ENCODE data around the gene TUBGCP6. TPM values are rescaled to one million over a fixed set of nuclear protein-coding genes. Genes with fewer than 3 reads are reported as not detected.

The TUBGCP6 gene
- total and polyA plus RNA-seq, 2 donors from 2014 or later: 19.2 to 52.0 TPM

GRCh38 chr22:50194037-50194805, 50.6 kb downstream of the TUBGCP6 start:
- Histone ChIP-seq H3K27me3 (ENCODE audit: control insufficient read depth, insufficient read depth, low read length) (no peaks in the 10 kb centered on the region), H3K4me3 (ENCODE audit: low read length in 3 of 3) (no peak overlapping the region), H3K27ac (ENCODE audit: low read depth in 2 of 2, low read length in 2 of 2) (no peak overlapping the region), H3K9me3 (ENCODE audit: control insufficient read depth in 2 of 3, insufficient read depth in 1 of 3, low read length in 3 of 3) (no peaks in the 10 kb centered on the region), H3K9ac (ENCODE audit: low read length in 3 of 3) (no peak overlapping the region), H3K36me3 (ENCODE audit: control insufficient read depth in 2 of 3, insufficient read depth in 3 of 3, low read length in 3 of 3) (peaks cover 0 to 3% (median 3%) of the 10 kb centered on the region in 3 donors), H3K4me1 (ENCODE audit: control insufficient read depth in 2 of 3, insufficient read depth in 2 of 3, low read depth in 1 of 3, low read length in 3 of 3) (peaks cover 0 to 17% (median 2%) of the 10 kb centered on the region in 3 donors)
- FAIRE-seq (no peak), DNase-seq (no peak)
- no peak for TF ChIP-seq CTCF (IDR thresholded peaks at IDR 0.05; ENCODE audit: borderline replicate concordance, extremely low read depth, insufficient read depth)
- intact Hi-C loops (cut with DNase I): no loop called here

- H3K9ac ChIP-seq (ENCODE audit: low read length in 3 of 3): no peak overlapping the region
- FAIRE-seq (no peak), DNase-seq (peak in 1 of 5 donors; percentile 36)
- no peak for TF ChIP-seq CTCF (IDR thresholded peaks at IDR 0.05; ENCODE audit: borderline replicate concordance, extremely low read depth, insufficient read depth)
- intact Hi-C loops (cut with DNase I): no loop called here
- no peak overlapping the region for H3K27ac ChIP-seq (ENCODE audit: low read depth in 2 of 2, low read length in 2 of 2)
- no peak overlapping the region for H3K4me3 ChIP-seq (ENCODE audit: low read length in 3 of 3)
- H3K4me1 ChIP-seq (ENCODE audit: control insufficient read depth in 2 of 3, insufficient read depth in 2 of 3, low read depth in 1 of 3, low read length in 3 of 3): peaks cover 0 to 18% (median 4%) of the 10 kb centered on the region in 3 donors
- no peaks in the 10 kb centered on the region for H3K9me3 ChIP-seq (ENCODE audit: control insufficient read depth in 2 of 3, insufficient read depth in 1 of 3, low read length in 3 of 3)
- peaks cover 0 to 3% (median 3%) of the 10 kb centered on the region in 3 donors for H3K36me3 ChIP-seq (ENCODE audit: control insufficient read depth in 2 of 3, insufficient read depth in 3 of 3, low read length in 3 of 3)
- no peaks in the 10 kb centered on the region for H3K27me3 ChIP-seq (ENCODE audit: control insufficient read depth, insufficient read depth, low read length)
Observed at GRCh38 chr22:50193621-50194020, 51.2 kb downstream of the TUBGCP6 start.

- H3K9me3 ChIP-seq (ENCODE audit: control insufficient read depth in 2 of 3, insufficient read depth in 1 of 3, low read length in 3 of 3): no peaks in the 10 kb centered on the region
- H3K4me3 ChIP-seq (ENCODE audit: low read length in 3 of 3): no peak overlapping the region
- intact Hi-C loops (cut with DNase I): no loop called here
- H3K27me3 ChIP-seq (ENCODE audit: control insufficient read depth, insufficient read depth, low read length): no peaks in the 10 kb centered on the region
- peaks cover 0 to 3% (median 3%) of the 10 kb centered on the region in 3 donors for H3K36me3 ChIP-seq (ENCODE audit: control insufficient read depth in 2 of 3, insufficient read depth in 3 of 3, low read length in 3 of 3)
- H3K9ac ChIP-seq (ENCODE audit: low read length in 3 of 3): no peak overlapping the region
- peak in 2 of 5 donors; percentile 43 to 77 for DNase-seq
- no peak overlapping the region for H3K27ac ChIP-seq (ENCODE audit: low read depth in 2 of 2, low read length in 2 of 2)
- no peak for TF ChIP-seq CTCF (IDR thresholded peaks at IDR 0.05; ENCODE audit: borderline replicate concordance, extremely low read depth, insufficient read depth)
- FAIRE-seq: no peak
- peaks cover 0 to 18% (median 4%) of the 10 kb centered on the region in 3 donors for H3K4me1 ChIP-seq (ENCODE audit: control insufficient read depth in 2 of 3, insufficient read depth in 2 of 3, low read depth in 1 of 3, low read length in 3 of 3)
Observed at GRCh38 chr22:50192436-50193204, 52.2 kb downstream of the TUBGCP6 start.
